Glutamatergic neuron (in vitro differentiated cells): ENCODE data around the gene FAAP20. TPM values are rescaled to one million over a fixed set of nuclear protein-coding genes. Genes with fewer than 3 reads are reported as not detected.

ENCODE experiments used
- DNase-seq: peaks from one replicate; pipeline ENCODE4 v3.0.0; 2022
- H3K27ac Mint-ChIP-seq: one replicate; pipeline ENCODE4 v1.8.0; 2020; ENCODE audit warnings: mild to moderate bottlenecking, mixed read lengths, inconsistent platforms; ENCODE audit not compliant: unreplicated experiment
- H3K27me3 Mint-ChIP-seq: one replicate; pipeline ENCODE4 v1.8.0; 2020; ENCODE audit warnings: mild to moderate bottlenecking, moderate library complexity, mixed read lengths, inconsistent platforms; ENCODE audit not compliant: unreplicated experiment
- H3K36me3 Mint-ChIP-seq: one replicate; pipeline ENCODE4 v1.8.0; 2020; ENCODE audit warnings: mild to moderate bottlenecking, mixed read lengths, inconsistent platforms; ENCODE audit not compliant: unreplicated experiment
- H3K4me1 Mint-ChIP-seq: one replicate; pipeline ENCODE4 v1.8.0; 2020; ENCODE audit warnings: mild to moderate bottlenecking, low read depth, mixed read lengths, inconsistent platforms; ENCODE audit not compliant: unreplicated experiment
- H3K4me3 Mint-ChIP-seq: one replicate; pipeline ENCODE4 v1.8.0; 2020; ENCODE audit warnings: mild to moderate bottlenecking, mixed read lengths, inconsistent platforms; ENCODE audit not compliant: unreplicated experiment
- H3K9me3 Mint-ChIP-seq: one replicate; pipeline ENCODE4 v1.8.0; 2020; ENCODE audit warnings: mild to moderate bottlenecking, moderate library complexity, mixed read lengths, inconsistent platforms; ENCODE audit not compliant: unreplicated experiment
- CTCF ChIP-seq: fragments of 200-600 bp; sonication (generic); IDR thresholded peaks from one replicate; pipeline ENCODE4 v1.5.0; 2021; ENCODE audit not compliant: partially characterized antibody, unreplicated experiment
- total RNA-seq: library from RNA; stranded (reverse); fragmentation: NEBNext Ultra II Directional; extraction: Animal tissue kit (Norgen Biotek cat#: 25700); gene quantifications from one replicate; pipeline ENCODE4 v1.2.1, GENCODE V29; 2021; ENCODE audit not compliant: unreplicated experiment

FAAP20 gene
- total RNA-seq, 1 donor from 2014 or later = 111 TPM

DNA sequence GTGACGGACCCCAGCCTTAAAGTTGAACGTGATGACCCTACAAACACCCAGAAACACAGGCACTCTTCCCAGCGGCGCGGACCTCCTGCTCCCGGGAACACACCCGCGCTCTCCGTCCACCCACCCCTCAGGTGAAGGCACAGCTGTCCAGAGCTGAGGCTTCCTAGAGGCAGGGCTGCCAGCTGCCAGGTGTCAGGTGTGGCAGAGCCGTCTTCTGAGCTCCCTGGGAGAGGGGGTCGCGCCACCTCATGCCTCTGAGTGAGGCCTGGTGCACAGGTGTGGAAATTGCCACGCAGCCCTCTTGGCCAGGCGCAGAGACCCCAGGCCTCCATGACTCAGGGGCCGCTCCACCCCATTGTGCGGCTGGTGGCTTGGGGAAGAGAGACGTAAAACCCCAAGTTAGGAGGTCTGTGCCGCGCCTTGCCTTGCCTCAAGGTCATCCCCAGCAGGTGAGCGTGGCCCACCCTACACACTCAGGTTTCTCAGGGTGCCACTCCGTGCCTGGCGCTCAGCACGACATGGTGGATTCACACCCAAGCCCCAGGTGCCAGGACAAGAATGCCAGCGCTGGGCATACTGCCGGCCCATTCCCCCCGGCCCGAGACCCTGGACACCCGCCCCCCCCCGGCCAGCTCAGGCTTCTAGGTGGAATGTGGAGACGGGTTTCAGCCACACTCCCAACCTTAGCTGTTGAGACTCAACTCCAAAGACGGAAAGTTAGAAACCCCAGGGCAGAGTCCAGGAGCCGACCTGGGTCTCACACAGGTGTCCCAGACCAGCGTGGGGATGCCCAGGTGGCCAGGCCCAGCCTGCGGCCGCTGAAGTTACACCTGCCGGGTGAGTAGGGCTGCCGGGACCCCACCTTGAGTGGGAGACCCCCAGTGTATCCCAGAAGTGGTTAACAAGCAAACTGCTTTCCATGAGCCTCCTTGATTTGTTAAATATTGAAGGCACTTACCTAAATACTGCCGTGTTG lies 8.4 kb downstream of the FAAP20 start:
- no peak for DNase-seq
- peaks cover 23% of the 10 kb centered on the region for H3K27me3 Mint-ChIP-seq
- H3K27ac Mint-ChIP-seq = peak overlapping the region; percentile 50
- no peak for TF ChIP-seq CTCF
- H3K4me3 Mint-ChIP-seq = no peak overlapping the region
- no peaks in the 10 kb centered on the region for H3K36me3 Mint-ChIP-seq
- H3K9me3 Mint-ChIP-seq = peaks cover 13% of the 10 kb centered on the region
- H3K4me1 Mint-ChIP-seq = peaks cover 20% of the 10 kb centered on the region

DNA sequence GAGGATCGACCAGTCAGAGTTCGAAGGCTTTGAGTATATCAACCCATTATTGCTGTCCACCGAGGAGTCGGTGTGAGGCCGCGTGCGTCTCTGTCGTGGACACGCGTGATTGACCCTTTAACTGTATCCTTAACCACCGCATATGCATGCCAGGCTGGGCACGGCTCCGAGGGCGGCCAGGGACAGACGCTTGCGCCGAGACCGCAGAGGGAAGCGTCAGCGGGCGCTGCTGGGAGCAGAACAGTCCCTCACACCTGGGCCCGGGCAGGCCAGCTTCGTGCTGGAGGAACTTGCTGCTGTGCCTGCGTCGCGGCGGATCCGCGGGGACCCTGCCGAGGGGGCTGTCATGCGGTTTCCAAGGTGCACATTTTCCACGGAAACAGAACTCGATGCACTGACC lies 9.6 kb downstream of the FAAP20 start:
- no peak for DNase-seq
- no peak for TF ChIP-seq CTCF
- H3K4me3 Mint-ChIP-seq = no peak overlapping the region
- H3K9me3 Mint-ChIP-seq = peaks cover 16% of the 10 kb centered on the region
- peaks cover 21% of the 10 kb centered on the region for H3K27me3 Mint-ChIP-seq
- peaks cover 22% of the 10 kb centered on the region for H3K4me1 Mint-ChIP-seq
- no peak overlapping the region for H3K27ac Mint-ChIP-seq
- peaks cover 4% of the 10 kb centered on the region for H3K36me3 Mint-ChIP-seq

DNA sequence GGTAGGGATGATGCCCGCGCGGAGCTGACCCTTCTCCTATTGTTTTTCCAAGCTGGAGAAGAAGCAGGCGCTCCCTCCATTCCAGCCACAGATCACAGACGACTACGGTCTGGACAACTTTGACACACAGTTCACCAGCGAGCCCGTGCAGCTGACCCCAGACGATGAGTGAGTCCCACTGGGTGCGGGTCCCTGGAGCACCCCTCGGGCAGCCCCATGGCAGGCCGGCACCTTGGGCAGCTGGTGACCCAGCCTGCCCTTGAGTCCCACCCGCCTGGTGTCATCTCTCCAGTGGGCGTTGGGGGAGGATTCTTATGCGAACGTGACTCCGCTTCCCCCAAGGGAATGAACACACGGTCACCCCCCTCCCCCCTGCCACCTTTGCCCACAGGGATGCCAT lies 10.0 kb downstream of the FAAP20 start:
- peaks cover 25% of the 10 kb centered on the region for H3K4me1 Mint-ChIP-seq
- peaks cover 19% of the 10 kb centered on the region for H3K9me3 Mint-ChIP-seq
- no peak overlapping the region for H3K27ac Mint-ChIP-seq
- TF ChIP-seq CTCF = no peak
- H3K36me3 Mint-ChIP-seq = peaks cover 4% of the 10 kb centered on the region
- H3K27me3 Mint-ChIP-seq = peaks cover 22% of the 10 kb centered on the region
- DNase-seq = no peak
- H3K4me3 Mint-ChIP-seq = no peak overlapping the region

DNA sequence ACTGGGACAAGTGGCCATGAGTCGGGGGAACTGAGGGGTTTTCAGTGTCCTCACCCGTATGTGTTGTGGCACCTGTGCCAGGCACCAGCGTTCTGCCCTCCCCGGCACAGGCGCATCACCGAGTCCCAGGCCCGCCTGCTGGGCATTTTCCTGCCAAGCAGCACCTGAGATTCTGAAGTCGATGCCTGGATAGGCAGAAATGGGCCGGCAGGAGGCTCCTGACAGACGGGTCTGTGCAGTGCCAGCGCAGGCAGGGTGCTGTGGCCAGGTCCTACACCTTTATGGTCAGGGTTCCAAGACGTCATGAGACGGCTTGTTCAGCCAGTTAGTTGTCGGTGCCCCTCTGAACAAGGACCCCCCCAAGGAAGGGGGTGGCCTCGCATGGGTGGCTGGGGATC lies 10.6 kb downstream of the FAAP20 start:
- no peak overlapping the region for H3K27ac Mint-ChIP-seq
- no peak for DNase-seq
- no peak for TF ChIP-seq CTCF
- peaks cover 20% of the 10 kb centered on the region for H3K9me3 Mint-ChIP-seq
- H3K4me1 Mint-ChIP-seq = peaks cover 30% of the 10 kb centered on the region
- peaks cover 4% of the 10 kb centered on the region for H3K36me3 Mint-ChIP-seq
- H3K27me3 Mint-ChIP-seq = peaks cover 21% of the 10 kb centered on the region
- H3K4me3 Mint-ChIP-seq = no peak overlapping the region

GRCh38 chr1:2182376-2182775 lies 12.2 kb downstream of the FAAP20 start:
- H3K36me3 Mint-ChIP-seq = peaks cover 4% of the 10 kb centered on the region

More at GRCh38 chr1:2182376-2182775, 12.2 kb downstream of the FAAP20 start:
- H3K4me1 Mint-ChIP-seq = peaks cover 31% of the 10 kb centered on the region
- H3K27me3 Mint-ChIP-seq = peaks cover 17% of the 10 kb centered on the region
- no peak overlapping the region for H3K4me3 Mint-ChIP-seq
- TF ChIP-seq CTCF = no peak
- H3K27ac Mint-ChIP-seq = no peak overlapping the region
- no peak for DNase-seq
- peaks cover 19% of the 10 kb centered on the region for H3K9me3 Mint-ChIP-seq
